K562 (cell line): ENCODE measurements around the gene TRIM60. TPM values are rescaled to one million over a fixed set of nuclear protein-coding genes. Genes with fewer than 3 reads are reported as not detected.

ENCODE experiments used
- ATAC-seq: fragments of 200-7000 bp; cut with Tn5 transposase; 3 replicates; pipeline ENCODE4 v1.9.1; 2020; ENCODE audit warnings: moderate library complexity
- BruUV-seq: library from RNA; stranded (reverse); fragments of 400-500 nt; replicated peaks from 2 replicates; lab custom pipeline; 2021; lab: Mats Ljungman, UMichigan
- CTCF ChIA-PET: fragments of 300-600 bp; formaldehyde crosslinking; extraction: SDS; loops from one replicate; lab custom pipeline; 2021; ENCODE audit warnings: low intra/inter-chr PET ratio; lab: Yijun Ruan, JAX
- POLR2A ChIA-PET: fragments of 300-600, 350-650 bp; sonication (Branson Sonifier 250); formaldehyde crosslinking; extraction: SDS; loops from one replicate; lab custom pipeline; 2021; ENCODE audit warnings: antibody characterized with exemption, inconsistent platforms; lab: Yijun Ruan, JAX
- DNase-seq, 4 experiments: peaks; one replicate each; pipeline versions ENCODE4 v3.0.0 to v3.0.0-alpha.2; 2011 to 2018; ENCODE audit warnings: low spot score in 3 of 4, mixed read lengths in 3 of 4; ENCODE audit errors: extremely low read depth in 1 of 4
- FAIRE-seq: peaks from 2 replicates; lab custom pipeline; 2011; peaks lifted over from hg19 to GRCh38; lab: Jason Lieb, UNC
- H2AFZ ChIP-seq: 2 replicates; pipeline ENCODE4 v1.6.0; 2011; ENCODE audit warnings: low read depth, low read length, control low read depth, inconsistent platforms
- H3K27ac ChIP-seq: fragments of 200-600 bp; 3 replicates; pipeline ENCODE4 v1.8.0; 2011; ENCODE audit warnings: low read depth, mild to moderate bottlenecking, control low read depth, inconsistent platforms, low read length, moderate library complexity, mixed read lengths; ENCODE audit errors: extremely low read depth
- H3K27me3 ChIP-seq, 2 experiments: fragments of 300-600 bp in 1 of 2; 2 replicates in 1 of 2; 3 replicates in 1 of 2; pipeline versions ENCODE4 v1.6.0 to v1.8.0; 2011; ENCODE audit warnings: inconsistent platforms in 2 of 2, low read length in 2 of 2, mild to moderate bottlenecking in 1 of 2, mixed read lengths in 1 of 2, moderate library complexity in 1 of 2; ENCODE audit not compliant: control insufficient read depth in 2 of 2, insufficient read depth in 2 of 2
- H3K36me3 ChIP-seq: fragments of 300-600 bp; 3 replicates; pipeline ENCODE4 v1.8.0; 2011; ENCODE audit warnings: mild to moderate bottlenecking, low read length, inconsistent platforms; ENCODE audit not compliant: control insufficient read depth, insufficient read depth
- H3K4me1 ChIP-seq, 2 experiments: fragments of 200-600 bp in 1 of 2; replicated peaks in 1 of 2; 2 replicates in 1 of 2; 3 replicates in 1 of 2; pipeline versions ENCODE4 v1.5.1 to v1.8.0; 2011; ENCODE audit warnings: inconsistent platforms in 2 of 2, low read length in 2 of 2, mild to moderate bottlenecking in 1 of 2, mixed read lengths in 1 of 2, moderate library complexity in 1 of 2; ENCODE audit not compliant: control insufficient read depth in 2 of 2, insufficient read depth in 2 of 2
- H3K4me2 ChIP-seq: 2 replicates; pipeline ENCODE4 v1.6.1; 2011; ENCODE audit warnings: low read length, control low read depth, inconsistent platforms, mixed read lengths; ENCODE audit not compliant: insufficient read depth
- H3K4me3 ChIP-seq: fragments of 200-600 bp; sonication (generic), shearing (Covaris generic); 2 replicates; pipeline ENCODE4 v1.5.1; 2016; ENCODE audit warnings: control low read depth, inconsistent platforms
- H3K79me2 ChIP-seq: fragments of 200-600 bp; 3 replicates; pipeline ENCODE4 v1.8.0; 2011; ENCODE audit warnings: low read length, inconsistent platforms; ENCODE audit not compliant: control insufficient read depth, insufficient read depth
- H3K9ac ChIP-seq, 2 experiments: 2 replicates each; pipeline versions ENCODE4 v1.6.0 to v1.6.1; 2011; ENCODE audit warnings: low read depth in 2 of 2, low read length in 2 of 2, control low read depth in 1 of 2, inconsistent platforms in 1 of 2, mild to moderate bottlenecking in 1 of 2, mixed read lengths in 1 of 2; ENCODE audit not compliant: insufficient read depth in 1 of 2
- H3K9me1 ChIP-seq: one replicate; pipeline ENCODE4 v1.6.0; 2011; ENCODE audit warnings: inconsistent platforms, mild to moderate bottlenecking, low read length, moderate library complexity; ENCODE audit not compliant: control insufficient read depth, insufficient read depth
- H3K9me3 ChIP-seq: replicated peaks from 2 replicates; pipeline ENCODE4 v1.5.1; 2011; ENCODE audit warnings: low read depth, low read length, inconsistent platforms; ENCODE audit not compliant: control insufficient read depth, insufficient read depth
- H4K20me1 ChIP-seq: replicated peaks from 2 replicates; pipeline ENCODE4 v1.6.1; 2011; ENCODE audit warnings: low read length, inconsistent platforms, mixed read lengths; ENCODE audit not compliant: control insufficient read depth, insufficient read depth
- ARID4B ChIP-seq: sonication (generic); formaldehyde crosslinking; IDR thresholded peaks from 2 replicates; pipeline ENCODE4 v1.8.0; 2022; ENCODE audit warnings: mild to moderate bottlenecking, missing genetic modification reagents
- ATF1 ChIP-seq, 2 experiments: fragments of 450-650 bp in 1 of 2; IDR thresholded peaks; 2 replicates each; pipeline ENCODE4 v1.6.1; 2016; ENCODE audit warnings: missing compliant biosample characterization in 1 of 2, missing genetic modification characterization in 1 of 2
- CCAR2 ChIP-seq: fragments of 200-400 bp; formaldehyde crosslinking; IDR thresholded peaks from 2 replicates; pipeline ENCODE4 v1.6.1; 2017; ENCODE audit warnings: mild to moderate bottlenecking, low read depth, low read length
- WHSC1 ChIP-seq: IDR thresholded peaks from one replicate; pipeline ENCODE4 v1.6.1; 2012; ENCODE audit warnings: low read length, control low read depth, inconsistent platforms
- ZNF197 ChIP-seq: fragments of 200-800 bp; sonication (Bioruptor generic); IDR thresholded peaks from 2 replicates; pipeline ENCODE4 v1.6.1; 2016; ENCODE audit warnings: low read depth, missing genetic modification characterization, missing compliant biosample characterization
- WGBS: fragments of 100-300 bp; shearing (Covaris generic); methylation state at CpG from one replicate; pipeline ENCODE4 v1.1.6; 2016; ENCODE audit warnings: low coverage, mixed read lengths; ENCODE audit not compliant: insufficient coverage; ENCODE audit errors: missing lambda C conversion rate; 5-methylcytosine and 5-hydroxymethylcytosine counted together
- in situ Hi-C: fragments of 300-500 bp; cut with MboI; formaldehyde crosslinking; loops from 4 replicates; pipeline ENCODE4 v1.15.0; 2018; ENCODE audit warnings: inconsistent platforms, mixed read lengths
- intact Hi-C: fragments of 100-400 bp; cut with micrococcal nuclease; formaldehyde crosslinking; loops from 2 replicates; pipeline ENCODE4 v1.14.2; 2022
- polyA plus RNA-seq, 8 experiments: library from polyadenylated mRNA; depleted of rRNA in 4 of 8; stranded (reverse) in 5 of 8; unstranded in 3 of 8; fragments of >200 nt; fragmentation: Nextera tagmentation in 2 of 8; fragmentation: Illumina TruSeq in 1 of 8; extraction: Ambion mirVana in 2 of 8; extraction: Trizol in 1 of 8; gene quantifications; 2 replicates each; pipeline versions ENCODE4 v1.2.1 to v1.2.3, GENCODE V29; 2011 to 2014; ENCODE audit warnings: inconsistent platforms in 1 of 8, missing spikeins in 1 of 8
- total RNA-seq, 7 experiments: library from RNA; depleted of rRNA in 6 of 7; stranded (reverse); fragments of >200 nt in 6 of 7; fragmentation: Illumina TruSeq in 2 of 7; extraction: Trizol in 2 of 7; gene quantifications; 2 replicates each; pipeline versions ENCODE4 v1.2.1 to v1.2.3, GENCODE V29; 2011 to 2021; ENCODE audit warnings: low replicate concordance in 1 of 7

The TRIM60 gene
- total and polyA plus RNA-seq, 9 of the 15 experiments (the other 6 are each of a cell fraction or from before 2014, with no cell fraction given): not detected

GRCh38 chr4:165009493-165010227 is 22.1 kb upstream of the TRIM60 start:
- TF ChIP-seq ATF1 (CRISPR knock-in tag; IDR thresholded peaks at IDR 0.05) (no peak), ATF1 (tag; IDR thresholded peaks at IDR 0.05) (no peak), WHSC1 (no peak), ZNF197 (CRISPR knock-in tag) (no peak), ARID4B (CRISPR knock-in tag) (no peak), CCAR2 (no peak)
- Histone ChIP-seq H3K9me3 (no peaks in the 10 kb centered on the region), H3K9ac (no peak overlapping the region), H3K36me3 (no peaks in the 10 kb centered on the region), H3K79me2 (no peaks in the 10 kb centered on the region), H3K27ac (no peak overlapping the region), H3K4me3 (no peak overlapping the region), H4K20me1 (no peaks in the 10 kb centered on the region), H3K9me1 (no peaks in the 10 kb centered on the region), H3K27me3 (peaks cover 11 to 54% of the 10 kb centered on the region in 2 experiments), H3K4me2 (no peak overlapping the region), H2AFZ (no peak overlapping the region), H3K4me1 (no peaks in the 10 kb centered on the region)
- POLR2A ChIA-PET: interaction anchor here (0.7 to 0.8 kb wide), 2 partner anchors 50 to 899 kb away, joined by 3 read pairs; no protein-coding TSS in a partner anchor
- BruUV-seq: no TSS peak
- FAIRE-seq: no peak
- no peak for ATAC-seq
- in situ Hi-C loops: no loop called here
- no peak for DNase-seq
- CTCF ChIA-PET: no interaction called here
- intact Hi-C loops: no loop called here
- 4% methylated on average over 5 of the region's 5 CpGs for WGBS
